GM18520 (cell line): Measurements from ENCODE around the gene RIPOR2.

Experiments
- ATAC-seq: cut with Tn5 transposase; IDR thresholded peaks from one replicate; pipeline ENCODE4 v1.9.1; 2021; ENCODE audit not compliant: unreplicated experiment

Gene RIPOR2

GRCh38 chr6:24935366-24936152 is at the start of gene RIPOR2:
Gene RIPOR2, minus strand, starts transcription at chr6:24935960. Its CDS starts 62 bp downstream, at chr6:24935898.
- peak; percentile 21 for ATAC-seq

GRCh38 chr6:24985323-24985722 is 49.6 kb upstream of the RIPOR2 start:
- no peak for ATAC-seq

GRCh38 chr6:24982231-24982630 is 46.5 kb upstream of the RIPOR2 start:
- ATAC-seq, result no peak

GRCh38 chr6:24981386-24981760 is 45.6 kb upstream of the RIPOR2 start:
- ATAC-seq, result no peak

GRCh38 chr6:24980507-24981385 is 45.0 kb upstream of the RIPOR2 start:
- ATAC-seq, result no peak

- no peak for ATAC-seq
Observed at GRCh38 chr6:24979176-24979575, 43.4 kb upstream of the RIPOR2 start.

GRCh38 chr6:24974182-24975171 is 38.7 kb upstream of the RIPOR2 start:
- ATAC-seq, result peak; percentile 94

- ATAC-seq, result no peak
Observed at GRCh38 chr6:24972311-24972958, 36.7 kb upstream of the RIPOR2 start.

GRCh38 chr6:24971067-24971466 is 35.3 kb upstream of the RIPOR2 start:
- no peak for ATAC-seq

- ATAC-seq, result no peak
Observed at GRCh38 chr6:24969343-24969860, 33.6 kb upstream of the RIPOR2 start.

- ATAC-seq, result no peak
Observed at GRCh38 chr6:24968783-24969182, 33.0 kb upstream of the RIPOR2 start.

- ATAC-seq, result no peak
Observed at GRCh38 chr6:24967211-24967610, 31.5 kb upstream of the RIPOR2 start.

- no peak for ATAC-seq
Observed at GRCh38 chr6:24966381-24966780, 30.6 kb upstream of the RIPOR2 start.

- no peak for ATAC-seq
Observed at GRCh38 chr6:24963887-24964570, 28.3 kb upstream of the RIPOR2 start.

GRCh38 chr6:24963339-24963738 is 27.6 kb upstream of the RIPOR2 start:
- ATAC-seq, result no peak

- ATAC-seq, result no peak
Observed at GRCh38 chr6:24961852-24962251, 26.1 kb upstream of the RIPOR2 start.

- no peak for ATAC-seq
Observed at GRCh38 chr6:24960991-24961475, 25.3 kb upstream of the RIPOR2 start.

- no peak for ATAC-seq
Observed at GRCh38 chr6:24959319-24959718, 23.6 kb upstream of the RIPOR2 start.

GRCh38 chr6:24957199-24957598 is 21.4 kb upstream of the RIPOR2 start:
- ATAC-seq, result no peak
